GM06990 (cell line): ENCODE measurements around the gene ADK.

Experiments
- DNase-seq: peaks from one replicate; pipeline ENCODE4 v3.0.0-alpha.2; 2011; ENCODE audit not compliant: insufficient read length; ENCODE audit errors: extremely low read depth
- H3K27me3 ChIP-seq: replicated peaks from 2 replicates; pipeline ENCODE4 v1.6.0; 2011; ENCODE audit warnings: low read length; ENCODE audit not compliant: control insufficient read depth, insufficient read depth
- H3K36me3 ChIP-seq: 2 replicates; pipeline ENCODE4 v1.5.1; 2011; ENCODE audit warnings: low read length; ENCODE audit not compliant: control insufficient read depth, insufficient read depth
- H3K4me3 ChIP-seq: replicated peaks from 2 replicates; pipeline ENCODE4 v1.5.1; 2011; ENCODE audit warnings: low read depth, mild to moderate bottlenecking, control low read depth, low read length
- TF ChIP-seq, protein P1 (sequence below): IDR thresholded peaks from 2 replicates; pipeline ENCODE4 v1.5.1; 2011; ENCODE audit warnings: low read length, control low read depth, mild to moderate bottlenecking, inconsistent platforms; ENCODE audit not compliant: insufficient read depth, poor library complexity, severe bottlenecking

Gene ADK

DNA sequence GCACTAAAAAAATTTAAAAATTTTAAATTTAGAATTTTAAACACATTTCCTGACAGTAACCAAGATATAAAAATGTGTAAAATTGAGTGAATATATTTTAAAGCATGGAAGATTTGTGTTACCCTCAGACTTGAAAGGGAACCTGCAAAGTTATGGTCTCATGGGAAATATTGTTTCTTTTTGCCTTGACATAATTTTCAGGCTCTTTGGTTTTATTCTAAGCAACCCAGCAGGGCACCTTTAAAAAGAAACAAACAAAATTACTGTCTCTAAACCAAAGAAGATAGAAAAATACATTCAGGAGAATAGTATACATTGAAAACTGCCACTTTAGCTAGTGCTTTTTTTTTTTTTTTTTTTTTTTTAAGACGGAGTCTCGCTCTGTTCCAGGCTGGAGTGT, 87.5 kb downstream of the ADK start:
- DNase-seq, result no peak
- TF ChIP-seq, protein P1, sequence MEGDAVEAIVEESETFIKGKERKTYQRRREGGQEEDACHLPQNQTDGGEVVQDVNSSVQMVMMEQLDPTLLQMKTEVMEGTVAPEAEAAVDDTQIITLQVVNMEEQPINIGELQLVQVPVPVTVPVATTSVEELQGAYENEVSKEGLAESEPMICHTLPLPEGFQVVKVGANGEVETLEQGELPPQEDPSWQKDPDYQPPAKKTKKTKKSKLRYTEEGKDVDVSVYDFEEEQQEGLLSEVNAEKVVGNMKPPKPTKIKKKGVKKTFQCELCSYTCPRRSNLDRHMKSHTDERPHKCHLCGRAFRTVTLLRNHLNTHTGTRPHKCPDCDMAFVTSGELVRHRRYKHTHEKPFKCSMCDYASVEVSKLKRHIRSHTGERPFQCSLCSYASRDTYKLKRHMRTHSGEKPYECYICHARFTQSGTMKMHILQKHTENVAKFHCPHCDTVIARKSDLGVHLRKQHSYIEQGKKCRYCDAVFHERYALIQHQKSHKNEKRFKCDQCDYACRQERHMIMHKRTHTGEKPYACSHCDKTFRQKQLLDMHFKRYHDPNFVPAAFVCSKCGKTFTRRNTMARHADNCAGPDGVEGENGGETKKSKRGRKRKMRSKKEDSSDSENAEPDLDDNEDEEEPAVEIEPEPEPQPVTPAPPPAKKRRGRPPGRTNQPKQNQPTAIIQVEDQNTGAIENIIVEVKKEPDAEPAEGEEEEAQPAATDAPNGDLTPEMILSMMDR, result no peak
- Histone ChIP-seq H3K27me3 (no peaks in the 10 kb centered on the region), H3K4me3 (no peak overlapping the region), H3K36me3 (peaks cover 5% of the 10 kb centered on the region)

DNA sequence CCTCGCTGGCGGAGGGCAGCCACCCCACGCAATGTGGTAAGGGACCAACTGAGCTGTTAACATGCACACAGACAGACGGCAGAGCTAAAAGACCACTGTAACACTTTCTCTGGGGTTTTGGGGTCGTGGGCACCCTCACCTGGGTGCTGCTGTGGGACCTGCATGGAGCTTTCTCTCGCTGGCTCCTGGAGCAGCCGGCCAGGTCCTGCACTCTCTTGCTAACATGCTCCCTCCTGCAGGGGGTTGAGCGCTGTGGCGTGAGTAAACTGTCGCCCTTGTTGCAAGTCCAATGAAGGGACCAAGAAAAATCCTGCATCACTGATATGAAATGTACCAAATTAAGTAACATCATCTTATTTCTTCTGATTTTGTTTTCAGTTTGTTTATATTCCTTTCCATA, 92.0 kb downstream of the ADK start:
- DNase-seq, result no peak
- no peak overlapping the region for H3K4me3 ChIP-seq
- H3K27me3 ChIP-seq, result no peaks in the 10 kb centered on the region
- H3K36me3 ChIP-seq, result peaks cover 5% of the 10 kb centered on the region
- TF ChIP-seq, protein P1, result no peak

DNA sequence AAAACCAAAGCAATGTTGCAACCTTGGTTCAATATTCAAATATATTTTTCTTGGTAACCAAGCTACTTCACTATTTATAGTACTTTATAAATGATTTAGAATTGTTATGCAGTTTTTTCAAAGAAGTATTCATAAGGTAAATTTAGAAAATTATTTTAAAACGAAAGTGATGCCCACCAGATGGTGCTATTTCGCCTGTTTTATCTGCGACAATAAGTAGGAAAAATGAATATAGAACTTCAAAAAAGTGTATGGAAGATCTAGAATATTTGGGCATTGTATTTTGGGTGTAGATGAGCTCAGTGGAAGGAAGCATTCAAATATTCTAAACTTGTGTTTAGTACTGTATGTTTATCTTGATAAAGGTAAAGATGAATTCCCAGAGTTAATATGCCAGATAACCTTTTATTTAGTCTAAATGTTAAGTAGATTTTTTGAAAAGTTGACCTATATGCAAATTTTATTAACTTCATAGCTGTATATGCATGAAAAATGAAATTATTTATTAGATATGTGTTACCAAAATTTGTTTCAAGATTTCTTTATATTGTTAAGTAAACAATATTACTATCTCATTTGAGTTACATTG, 93.2 kb downstream of the ADK start:
- no peak for DNase-seq
- Histone ChIP-seq H3K36me3 (peaks cover 5% of the 10 kb centered on the region), H3K4me3 (no peak overlapping the region), H3K27me3 (no peaks in the 10 kb centered on the region)
- TF ChIP-seq, protein P1, result peak; percentile 30

GRCh38 chr10:74244807-74245206, 93.8 kb downstream of the ADK start:
- TF ChIP-seq, protein P1, result no peak
- no peak for DNase-seq
- no peak overlapping the region for H3K4me3 ChIP-seq
- peaks cover 5% of the 10 kb centered on the region for H3K36me3 ChIP-seq
- no peaks in the 10 kb centered on the region for H3K27me3 ChIP-seq

- Histone ChIP-seq H3K4me3 (no peak overlapping the region), H3K27me3 (no peaks in the 10 kb centered on the region), H3K36me3 (peaks cover 5% of the 10 kb centered on the region)
- DNase-seq, result no peak
- TF ChIP-seq, protein P1, result no peak
Measured at GRCh38 chr10:74246495-74246894, 95.5 kb downstream of the ADK start.

- TF ChIP-seq, protein P1, result no peak
- no peak overlapping the region for H3K4me3 ChIP-seq
- H3K36me3 ChIP-seq, result no peaks in the 10 kb centered on the region
- H3K27me3 ChIP-seq, result no peaks in the 10 kb centered on the region
- no peak for DNase-seq
Measured at GRCh38 chr10:74249865-74250264, 98.8 kb downstream of the ADK start.
